B cell (primary cell): ENCODE results near the gene CACNA2D4.

Experiments
- EZH2 ChIP-seq: IDR thresholded peaks from 2 replicates; pipeline ENCODE4 v1.6.1; 2012; ENCODE audit warnings: borderline replicate concordance, low read depth, mild to moderate bottlenecking, moderate library complexity, low read length; ENCODE audit not compliant: insufficient read depth, poor library complexity, severe bottlenecking
- TF ChIP-seq, protein P1 (sequence below): fragments of 200-600 bp; IDR thresholded peaks from one replicate; pipeline ENCODE4 v1.8.0; 2022; ENCODE audit warnings: antibody characterized with exemption, mild to moderate bottlenecking

DNA sequence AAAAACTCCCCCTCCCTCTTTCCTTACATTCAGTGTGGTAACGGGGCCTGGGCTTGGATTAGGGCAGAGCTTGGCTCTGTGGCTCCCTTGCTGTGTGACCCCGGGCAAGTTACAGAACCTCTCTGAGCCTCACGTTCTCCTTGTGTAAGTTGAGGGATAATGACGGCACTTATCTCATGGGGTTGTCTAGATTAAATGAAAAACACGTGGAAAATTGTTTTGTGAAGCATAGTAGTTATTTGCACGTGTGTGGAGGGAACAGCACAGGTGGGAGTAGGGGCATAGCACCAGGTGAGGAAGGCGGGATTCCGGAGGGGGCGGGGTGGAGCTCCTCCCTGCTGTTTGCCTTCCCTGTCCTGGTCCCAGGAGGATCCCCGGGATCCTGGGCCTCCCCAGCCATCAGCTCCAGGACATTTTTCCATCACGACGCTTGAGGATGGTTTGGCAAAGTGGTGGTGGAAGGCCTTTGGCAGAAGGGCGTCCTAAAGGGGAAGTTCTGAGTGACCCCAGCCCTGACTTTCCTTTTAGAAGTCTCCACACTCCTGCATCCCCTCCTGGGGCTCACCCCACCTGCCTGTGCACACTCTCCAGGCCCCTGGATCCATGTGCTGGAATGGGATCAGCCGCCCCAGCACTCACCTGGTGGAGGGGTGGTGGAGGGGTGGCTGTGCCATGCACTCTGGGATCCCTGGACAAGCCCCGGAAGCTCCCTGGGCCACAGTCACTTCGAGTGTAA, 75.4 kb downstream of the CACNA2D4 start:
- no peak for TF ChIP-seq EZH2
- TF ChIP-seq, protein P1, sequence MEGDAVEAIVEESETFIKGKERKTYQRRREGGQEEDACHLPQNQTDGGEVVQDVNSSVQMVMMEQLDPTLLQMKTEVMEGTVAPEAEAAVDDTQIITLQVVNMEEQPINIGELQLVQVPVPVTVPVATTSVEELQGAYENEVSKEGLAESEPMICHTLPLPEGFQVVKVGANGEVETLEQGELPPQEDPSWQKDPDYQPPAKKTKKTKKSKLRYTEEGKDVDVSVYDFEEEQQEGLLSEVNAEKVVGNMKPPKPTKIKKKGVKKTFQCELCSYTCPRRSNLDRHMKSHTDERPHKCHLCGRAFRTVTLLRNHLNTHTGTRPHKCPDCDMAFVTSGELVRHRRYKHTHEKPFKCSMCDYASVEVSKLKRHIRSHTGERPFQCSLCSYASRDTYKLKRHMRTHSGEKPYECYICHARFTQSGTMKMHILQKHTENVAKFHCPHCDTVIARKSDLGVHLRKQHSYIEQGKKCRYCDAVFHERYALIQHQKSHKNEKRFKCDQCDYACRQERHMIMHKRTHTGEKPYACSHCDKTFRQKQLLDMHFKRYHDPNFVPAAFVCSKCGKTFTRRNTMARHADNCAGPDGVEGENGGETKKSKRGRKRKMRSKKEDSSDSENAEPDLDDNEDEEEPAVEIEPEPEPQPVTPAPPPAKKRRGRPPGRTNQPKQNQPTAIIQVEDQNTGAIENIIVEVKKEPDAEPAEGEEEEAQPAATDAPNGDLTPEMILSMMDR = no peak
